ENCODE data around the gene CYTH4.
"Not testable (repeated sequence)": the region's sequence is repeated elsewhere in the genome, so short reads cannot be mapped to it uniquely, and the experiment has no call there.

The CYTH4 gene, protein sequence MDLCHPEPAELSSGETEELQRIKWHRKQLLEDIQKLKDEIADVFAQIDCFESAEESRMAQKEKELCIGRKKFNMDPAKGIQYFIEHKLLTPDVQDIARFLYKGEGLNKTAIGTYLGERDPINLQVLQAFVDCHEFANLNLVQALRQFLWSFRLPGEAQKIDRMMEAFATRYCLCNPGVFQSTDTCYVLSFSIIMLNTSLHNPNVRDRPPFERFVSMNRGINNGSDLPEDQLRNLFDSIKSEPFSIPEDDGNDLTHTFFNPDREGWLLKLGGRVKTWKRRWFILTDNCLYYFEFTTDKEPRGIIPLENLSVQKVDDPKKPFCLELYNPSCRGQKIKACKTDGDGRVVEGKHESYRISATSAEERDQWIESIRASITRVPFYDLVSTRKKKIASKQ

GRCh38 chr22:37282385-37282677, at the start of gene CYTH4:
CYTH4 (plus strand) TSS chr22:37282508; CDS start chr22:37282570, 62 bp downstream.
- peak; percentile 75 for DNase-seq (ENCODE audit: low read depth)

- DNase-seq (ENCODE audit: low read depth) = not testable (repeated sequence)
Measured at GRCh38 chr22:37233371-37233750, 48.9 kb upstream of the CYTH4 start.

- no peak for DNase-seq (ENCODE audit: low read depth)
Measured at GRCh38 chr22:37233751-37234631, 48.3 kb upstream of the CYTH4 start.

- DNase-seq (ENCODE audit: low read depth) = no peak
Measured at GRCh38 chr22:37234736-37235711, 47.3 kb upstream of the CYTH4 start.

DNA sequence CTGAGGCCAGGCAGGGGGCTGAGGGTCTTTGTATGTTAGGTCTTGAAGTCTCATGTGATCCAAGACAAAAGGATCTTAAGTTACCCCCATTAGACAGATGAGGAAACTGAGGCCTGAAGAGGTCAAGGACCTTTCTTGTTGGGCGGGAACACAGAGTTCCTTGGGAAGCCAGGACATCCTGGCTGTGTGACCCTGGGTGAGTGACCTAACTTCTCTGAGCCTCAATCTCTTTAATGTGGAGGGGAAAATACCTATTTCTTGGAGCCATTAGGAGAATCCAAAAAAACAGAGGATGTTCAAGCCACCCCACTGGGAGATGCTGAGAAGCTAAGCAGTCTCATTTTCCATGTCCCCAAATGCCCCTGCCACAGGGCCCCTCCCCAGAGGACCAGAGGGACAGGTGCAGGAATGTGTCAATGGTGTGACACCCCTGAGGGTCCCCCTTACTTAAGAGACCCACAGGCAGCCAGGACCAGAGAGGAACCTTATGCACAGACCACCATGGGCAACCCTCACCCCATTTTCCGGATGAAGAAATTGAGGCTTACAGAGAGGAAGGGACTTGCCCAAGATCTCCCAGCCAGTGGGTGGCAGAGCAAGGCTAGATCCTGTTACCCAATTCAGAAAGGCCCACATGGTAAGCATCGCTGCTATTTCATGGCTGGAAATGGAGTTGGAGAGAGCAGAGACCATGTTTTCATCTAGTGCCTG, 46.3 kb upstream of the CYTH4 start:
- DNase-seq (ENCODE audit: low read depth) = no peak

GRCh38 chr22:37237371-37238268, 44.7 kb upstream of the CYTH4 start:
- DNase-seq (ENCODE audit: low read depth) = no peak

GRCh38 chr22:37239336-37240239, 42.7 kb upstream of the CYTH4 start:
- DNase-seq (ENCODE audit: low read depth) = no peak

DNA sequence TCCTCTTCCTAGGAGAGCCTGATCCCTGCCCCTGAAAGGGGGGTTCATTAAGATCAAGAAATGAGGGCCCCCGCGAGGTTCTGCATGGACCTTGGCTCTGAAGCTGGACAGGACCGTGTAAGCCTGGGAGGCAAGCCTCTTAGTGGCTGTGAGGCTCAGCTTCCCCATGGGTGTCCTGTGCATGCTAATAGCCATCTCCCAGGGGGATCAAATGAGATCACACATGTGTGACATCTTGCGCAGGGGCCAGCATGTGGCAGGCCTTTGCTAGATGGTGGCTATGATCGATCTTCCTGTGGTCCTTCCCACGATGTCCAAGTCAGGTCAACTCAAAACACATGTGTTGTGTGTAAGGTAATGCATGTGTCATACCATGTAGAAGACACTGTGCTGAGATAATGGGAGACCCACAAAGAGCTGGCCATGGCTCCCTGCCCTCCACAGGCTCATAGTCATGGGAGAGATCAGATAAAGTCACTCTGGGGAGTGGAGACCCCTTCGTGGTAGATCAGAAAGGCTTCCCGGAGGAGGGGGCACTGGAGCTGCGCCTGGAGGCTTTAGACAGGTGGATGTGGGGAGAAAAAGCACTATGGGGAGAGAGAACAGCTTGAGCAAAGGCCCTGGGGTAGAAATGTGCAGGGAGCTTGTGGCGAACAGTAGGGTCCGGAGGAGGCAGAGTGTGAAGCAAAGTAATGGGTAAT, 41.9 kb upstream of the CYTH4 start:
- no peak for DNase-seq (ENCODE audit: low read depth)

GRCh38 chr22:37240941-37241320, 41.4 kb upstream of the CYTH4 start:
- no peak for DNase-seq (ENCODE audit: low read depth)

DNA sequence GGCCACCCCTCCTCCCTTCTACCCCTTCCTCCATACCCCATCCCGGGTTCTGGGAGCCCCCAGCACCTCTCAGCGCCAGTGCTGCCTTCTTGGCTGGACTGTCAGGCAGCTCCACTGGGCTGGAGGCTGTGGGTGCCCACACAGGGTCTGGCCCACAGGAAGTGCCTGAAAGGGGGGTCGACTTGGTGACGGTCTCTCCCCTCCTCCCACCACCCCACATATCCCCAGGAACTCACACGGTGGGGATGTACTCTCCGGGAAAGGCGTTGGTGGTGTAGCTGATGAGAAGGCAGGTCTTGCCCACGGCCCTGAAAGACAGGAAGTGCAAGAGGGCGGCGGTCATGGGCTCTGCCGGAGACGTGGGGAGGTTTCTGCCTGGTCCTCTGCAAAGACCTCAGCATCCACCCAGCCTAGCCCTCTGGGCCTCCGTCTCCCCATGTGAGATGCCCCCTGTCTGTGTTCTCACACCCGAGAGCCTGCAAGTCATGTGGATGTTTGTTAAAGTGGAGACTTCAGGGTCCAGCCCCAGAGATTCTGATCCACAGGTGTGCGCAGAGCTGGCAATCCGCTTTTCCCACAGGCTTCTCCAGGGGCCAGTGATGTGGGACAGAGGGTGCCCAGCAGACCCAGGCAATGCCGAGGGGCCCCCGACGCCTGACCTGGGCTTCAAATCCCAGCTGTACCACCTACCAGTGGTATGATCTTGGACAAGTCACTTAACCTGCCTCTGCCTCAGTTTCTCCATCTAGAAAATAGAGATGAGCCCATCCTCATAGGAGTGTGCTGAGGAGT, 40.8 kb upstream of the CYTH4 start:
- no peak for DNase-seq (ENCODE audit: low read depth)

- peak; percentile 88 for DNase-seq (ENCODE audit: low read depth)
Measured at GRCh38 chr22:37242395-37242918, 39.9 kb upstream of the CYTH4 start.

DNA sequence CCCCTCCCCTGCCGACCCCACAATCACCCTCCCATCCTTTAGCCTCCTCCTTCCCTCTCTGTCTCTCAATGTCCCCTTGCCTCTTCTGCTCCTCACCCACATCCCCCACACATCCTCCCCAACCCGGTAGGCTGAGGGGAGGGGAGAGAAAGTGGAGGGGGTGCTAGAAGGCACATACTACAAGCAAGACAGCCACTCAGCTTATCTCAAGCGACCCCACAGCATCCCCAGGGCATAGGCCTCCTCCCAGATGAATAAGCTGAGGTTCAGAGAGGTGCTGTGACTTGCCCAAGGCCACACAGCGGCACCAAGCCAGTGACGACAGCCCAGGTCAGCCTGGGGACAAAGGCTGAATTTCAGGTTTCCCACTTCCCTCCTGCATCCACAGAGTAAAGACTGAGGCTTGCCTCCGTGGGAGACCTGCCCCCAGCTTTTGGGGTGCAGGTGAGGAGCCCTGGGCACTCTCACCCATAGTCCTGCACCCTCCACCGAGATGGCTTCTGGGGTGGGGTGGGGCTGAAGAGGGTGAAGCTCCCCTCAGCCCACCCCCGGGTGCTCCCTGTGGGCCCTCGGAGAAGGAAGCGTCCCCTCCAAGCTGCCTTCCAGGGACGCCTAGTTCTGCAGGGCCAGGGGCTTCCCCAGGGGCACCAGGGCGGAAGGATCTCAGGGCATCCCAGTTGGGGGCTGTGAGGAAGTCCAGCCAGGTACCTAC, 38.8 kb upstream of the CYTH4 start:
- DNase-seq (ENCODE audit: low read depth) = no peak

- DNase-seq (ENCODE audit: low read depth) = peak; percentile 81
Measured at GRCh38 chr22:37244114-37244921, 38.0 kb upstream of the CYTH4 start, which contains the start of gene RAC2. RAC2 (minus strand) TSS chr22:37244269; CDS start chr22:37244148, 121 bp downstream.

- no peak for DNase-seq (ENCODE audit: low read depth)
Measured at GRCh38 chr22:37244922-37245722, 37.2 kb upstream of the CYTH4 start.

- DNase-seq (ENCODE audit: low read depth) = no peak
Measured at GRCh38 chr22:37245740-37246139, 36.6 kb upstream of the CYTH4 start.

Data from activated gamma-delta T cell treated with anti-CD3 and anti-CD28 coated beads, Interleukin-2, amount 50 U/mL, for 16 hours (primary cell).